ENCODE measurements around the gene NFATC2.

NFATC2 gene

GRCh38 chr20:51412333-51412871 is 130.1 kb downstream of the NFATC2 start:
- peak in 6 of 14 donors; percentile 27 to 66 (median 56) for DNase-seq

GRCh38 chr20:51411870-51412269 is 130.6 kb downstream of the NFATC2 start:
- DNase-seq, result no peak

GRCh38 chr20:51410586-51411325 is 131.8 kb downstream of the NFATC2 start:
- DNase-seq, result no peak

GRCh38 chr20:51409192-51409880 is 133.2 kb downstream of the NFATC2 start:
- no peak for DNase-seq

- peak in 2 of 14 donors; percentile 17 to 22 for DNase-seq
These were observed 138.0 kb downstream of the NFATC2 start for GRCh38 chr20:51404297-51405060.

- DNase-seq, result no peak
These were observed 138.9 kb downstream of the NFATC2 start for GRCh38 chr20:51403466-51404220.

- DNase-seq, result peak in 1 of 14 donors; percentile 18
These were observed 140.3 kb downstream of the NFATC2 start for GRCh38 chr20:51402201-51402600.

- DNase-seq, result no peak
These were observed 141.0 kb downstream of the NFATC2 start for GRCh38 chr20:51401496-51401895.

GRCh38 chr20:51400051-51400926 is 142.2 kb downstream of the NFATC2 start:
- DNase-seq, result peak in 2 of 14 donors; percentile 18 to 21

GRCh38 chr20:51399006-51399890 is 143.3 kb downstream of the NFATC2 start:
- DNase-seq, result no peak

- no peak for DNase-seq
These were observed 144.0 kb downstream of the NFATC2 start for GRCh38 chr20:51398552-51398951.

GRCh38 chr20:51398083-51398482 is 144.4 kb downstream of the NFATC2 start:
- DNase-seq, result no peak

GRCh38 chr20:51397137-51397536 is 145.4 kb downstream of the NFATC2 start:
- DNase-seq, result no peak

- no peak for DNase-seq
These were observed 146.1 kb downstream of the NFATC2 start for GRCh38 chr20:51396365-51396909.

- DNase-seq, result no peak
These were observed 147.8 kb downstream of the NFATC2 start for GRCh38 chr20:51394706-51395105.

GRCh38 chr20:51393571-51393970 is 148.9 kb downstream of the NFATC2 start:
- no peak for DNase-seq

GRCh38 chr20:51392614-51393186 is 149.8 kb downstream of the NFATC2 start:
- DNase-seq, result no peak

- no peak for DNase-seq
These were observed 150.6 kb downstream of the NFATC2 start for GRCh38 chr20:51391926-51392325.

- DNase-seq, result no peak
These were observed 152.8 kb downstream of the NFATC2 start for GRCh38 chr20:51389543-51390264.
